Epithelial cell of prostate (primary cell): ENCODE results near the gene AGBL4.
"Not testable (repeated sequence)": the region's sequence is repeated elsewhere in the genome, so short reads cannot be mapped to it uniquely, and the experiment has no call there.

Experiments used
- DNase-seq: peaks from one replicate; pipeline ENCODE4 v3.0.0-alpha.2; 2011; ENCODE audit warnings: low read depth, low spot score
- H3K27ac ChIP-seq: fragments of 450-650 bp; 2 replicates; pipeline ENCODE4 v1.5.1; 2017; ENCODE audit warnings: mild to moderate bottlenecking

AGBL4 gene

DNA sequence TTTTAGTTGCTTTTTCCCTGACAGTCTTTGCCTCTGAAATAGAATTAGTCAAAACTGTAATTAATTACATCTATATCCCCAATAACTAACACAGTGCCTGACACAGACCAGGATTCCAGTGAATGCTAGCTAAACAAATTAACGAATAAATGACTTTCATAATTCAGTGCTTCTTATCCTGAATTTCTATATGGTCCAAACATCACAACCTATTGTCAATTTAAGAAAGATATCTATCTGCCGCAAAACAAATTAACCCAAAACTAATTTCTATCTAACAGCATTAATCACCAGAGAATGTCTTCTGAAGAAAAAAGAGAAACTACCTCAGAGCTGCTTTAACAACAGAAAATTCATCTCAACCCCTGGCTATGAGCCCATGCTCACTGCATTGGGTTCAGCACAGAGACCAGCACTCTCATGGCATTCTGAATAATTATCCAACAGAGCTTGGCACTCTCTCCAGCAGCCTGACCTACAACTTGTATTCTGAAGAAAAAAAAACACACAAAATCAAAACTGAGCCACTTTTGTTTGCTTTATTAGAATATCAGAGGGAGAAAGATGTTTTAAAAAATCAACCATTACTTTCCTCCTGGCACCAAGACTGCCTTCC is 699.7 kb downstream of the AGBL4 start:
- H3K27ac ChIP-seq, result no peak overlapping the region
- DNase-seq, result no peak

DNA sequence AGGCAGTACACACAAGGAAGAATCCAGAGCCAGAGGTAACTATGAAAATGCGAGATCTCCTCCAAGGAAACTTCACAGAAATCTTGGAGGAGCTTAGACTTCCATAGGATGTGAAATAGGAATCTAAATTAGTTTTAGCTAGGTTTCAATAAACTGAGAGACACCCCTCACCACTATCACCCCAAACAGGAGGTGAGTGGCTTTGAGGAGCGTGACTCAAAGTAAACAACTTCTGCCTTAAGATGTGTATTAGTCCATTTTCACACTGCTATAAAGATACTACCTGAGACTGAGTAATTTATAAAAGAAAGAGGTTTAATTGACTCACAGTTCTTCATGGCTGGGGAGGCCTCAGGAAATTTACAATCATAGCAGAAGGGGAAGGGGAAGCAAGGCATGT is 703.3 kb downstream of the AGBL4 start:
- not testable (repeated sequence) for DNase-seq
- peak overlapping the region; percentile 25 for H3K27ac ChIP-seq

DNA sequence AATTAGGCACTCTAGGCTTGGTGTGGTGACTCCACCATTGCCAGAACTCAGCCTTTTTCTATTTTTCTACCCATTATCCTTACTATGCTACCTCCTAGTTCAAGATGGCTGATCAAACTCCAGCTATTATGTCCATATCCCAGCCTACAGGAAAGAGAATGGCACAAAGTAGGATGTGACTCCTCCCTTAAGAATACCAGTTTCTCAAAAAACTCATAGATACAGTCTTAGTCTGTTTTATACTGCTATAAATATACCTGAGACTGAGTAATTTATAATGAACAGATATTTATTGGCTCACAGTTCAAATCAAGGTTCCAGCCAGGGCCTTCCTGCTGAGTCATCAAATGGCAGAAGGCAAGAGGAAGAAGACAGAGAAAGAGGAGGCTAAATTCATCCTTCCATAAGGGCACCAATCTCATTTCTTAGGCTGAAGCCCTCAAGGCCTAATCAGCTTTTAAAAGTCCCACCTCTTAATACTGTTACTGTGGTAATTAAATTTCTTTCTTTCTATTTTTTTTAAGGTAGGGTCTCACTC is 704.3 kb downstream of the AGBL4 start:
- DNase-seq, result no peak
- no peak overlapping the region for H3K27ac ChIP-seq

DNA sequence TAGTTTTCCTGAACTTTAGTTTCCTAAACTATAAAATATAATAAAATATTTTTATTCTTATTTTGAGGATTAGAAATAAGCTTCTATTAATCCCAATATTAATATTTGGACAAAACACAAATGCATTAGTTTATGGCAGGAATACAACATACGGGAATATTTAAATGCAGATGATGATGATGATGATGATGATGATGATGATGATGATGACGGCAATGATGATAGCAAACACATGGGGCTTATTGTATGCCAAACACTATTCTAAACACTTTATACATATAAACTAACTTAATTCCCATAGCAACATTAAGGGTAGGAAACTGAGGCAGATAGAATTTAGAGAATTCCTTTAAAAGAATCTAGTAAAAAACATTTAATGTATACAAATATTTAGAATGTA is 705.5 kb downstream of the AGBL4 start:
- DNase-seq, result no peak
- no peak overlapping the region for H3K27ac ChIP-seq

DNA sequence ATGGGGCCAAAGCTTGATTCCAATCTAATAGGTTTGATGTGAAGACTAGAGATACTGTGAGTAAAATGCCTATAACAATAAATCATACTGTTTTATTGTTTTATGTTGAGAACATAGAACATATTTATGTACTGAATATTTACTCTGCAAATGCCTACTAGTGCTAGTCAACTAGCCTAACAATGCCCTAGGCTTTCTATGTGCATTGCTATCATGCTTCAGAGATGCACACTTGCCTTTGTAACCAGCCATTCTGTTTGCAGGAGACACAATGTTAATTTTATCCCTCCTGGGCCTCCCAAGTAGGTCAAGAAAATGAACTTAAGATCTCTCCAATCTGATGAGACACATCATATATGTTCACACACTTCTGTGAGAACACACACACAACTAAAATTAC is 716.3 kb downstream of the AGBL4 start:
- DNase-seq, result peak; percentile 57
- peak overlapping the region; percentile 46 for H3K27ac ChIP-seq

DNA sequence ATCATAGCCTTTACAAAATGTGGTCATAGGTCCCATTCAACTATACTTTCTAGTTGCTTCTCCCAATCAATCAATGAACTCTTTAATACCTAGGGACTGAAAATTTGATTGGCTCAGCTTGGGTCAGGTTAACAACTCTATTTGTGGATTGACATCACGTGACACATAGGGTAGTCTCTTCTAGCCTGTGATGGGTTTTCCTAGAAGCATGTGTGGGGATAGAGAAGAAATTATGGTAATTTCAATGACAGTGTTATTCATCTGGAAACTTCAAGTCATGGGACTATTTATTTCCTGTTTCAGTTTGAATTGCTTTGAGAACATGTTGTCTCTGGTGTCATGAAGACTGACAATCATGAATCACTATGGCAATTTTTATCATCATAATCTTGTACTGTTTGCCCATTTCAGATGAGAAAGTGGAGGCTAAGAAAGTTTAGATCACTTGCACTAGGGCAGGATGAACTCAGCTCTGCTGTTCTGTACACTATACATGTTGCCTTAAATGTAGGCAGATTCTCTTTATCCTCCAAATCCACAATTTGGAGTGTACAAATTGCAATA is 717.2 kb downstream of the AGBL4 start:
- peak overlapping the region; percentile 46 for H3K27ac ChIP-seq
- DNase-seq, result no peak

DNA sequence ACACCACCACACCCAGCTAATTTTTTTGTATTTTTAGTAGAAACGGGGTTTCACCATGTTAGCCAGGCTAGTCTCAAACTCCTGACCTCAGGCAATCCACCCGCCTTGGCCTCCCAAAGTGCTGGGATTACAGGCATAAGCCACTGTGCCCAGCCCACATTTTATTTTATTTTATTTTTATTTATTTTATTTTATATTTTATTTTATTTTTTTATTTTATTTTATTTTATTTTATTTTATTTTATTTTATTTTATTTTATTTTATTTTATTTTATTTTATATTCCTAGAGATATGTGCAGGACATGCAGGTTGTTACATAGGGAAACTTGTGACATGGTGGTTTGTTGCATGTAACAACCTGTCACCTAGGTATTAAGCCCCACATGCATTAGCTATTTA is 721.4 kb downstream of the AGBL4 start:
- DNase-seq, H3K27ac ChIP-seq: not testable (repeated sequence)

DNA sequence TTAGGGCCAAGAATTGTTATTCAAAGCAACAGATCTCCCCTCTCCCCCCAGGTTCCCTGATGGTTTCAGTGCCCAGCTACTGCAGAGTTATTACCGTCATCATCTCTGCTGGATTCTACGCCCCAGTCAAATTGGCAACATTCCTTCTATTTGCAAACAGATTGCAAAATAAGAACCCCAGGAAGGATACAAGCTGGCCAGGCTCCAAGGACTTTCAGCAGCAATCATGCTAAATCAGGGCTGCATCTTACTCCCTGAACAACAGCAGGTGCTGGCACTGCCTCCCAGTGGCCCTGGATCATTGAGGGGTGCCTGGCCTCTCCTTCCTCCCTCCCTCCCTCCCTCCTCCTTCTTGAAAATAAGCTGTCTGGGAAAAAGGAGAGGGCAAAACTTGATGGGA is 725.5 kb downstream of the AGBL4 start:
- DNase-seq, result no peak
- H3K27ac ChIP-seq, result no peak overlapping the region

DNA sequence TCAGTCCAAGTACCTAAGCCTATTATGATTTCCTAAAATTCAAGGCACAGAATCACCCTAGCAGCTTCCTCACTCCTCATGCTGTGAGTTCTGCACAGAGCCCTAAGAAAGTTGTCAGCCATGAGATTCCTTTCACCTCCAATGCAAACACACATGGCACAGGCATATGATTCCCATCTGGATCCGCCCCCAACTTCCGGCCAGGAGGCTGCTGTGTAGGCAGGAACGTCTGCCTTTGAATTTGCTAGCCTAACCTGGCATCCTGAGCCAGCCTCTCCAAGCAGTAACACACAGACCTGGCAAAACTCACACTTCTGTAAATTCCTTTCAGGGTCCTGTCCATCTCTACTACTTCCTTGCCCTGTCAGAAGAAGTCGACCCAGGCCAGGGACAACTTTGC is 726.0 kb downstream of the AGBL4 start:
- H3K27ac ChIP-seq, result no peak overlapping the region
- DNase-seq, result no peak

DNA sequence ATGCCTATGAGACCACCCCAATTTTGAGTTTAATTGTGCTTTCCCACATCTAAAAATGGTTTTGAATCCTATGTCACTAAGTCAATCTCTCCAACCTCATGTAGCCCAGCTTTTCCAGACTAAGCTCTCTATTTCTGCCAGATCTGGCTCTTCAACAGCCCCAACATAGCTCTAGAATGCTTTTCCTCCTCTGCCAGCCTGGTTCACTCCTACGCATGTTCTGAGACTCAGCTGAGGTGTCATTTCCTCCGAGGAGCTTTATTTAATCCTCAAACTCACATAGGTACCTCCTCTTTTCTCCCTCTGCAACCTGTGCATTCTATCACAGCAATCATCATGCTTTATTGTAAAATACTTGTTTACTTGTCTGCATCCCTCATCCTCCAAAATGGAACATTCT is 729.2 kb downstream of the AGBL4 start:
- no peak for DNase-seq
- no peak overlapping the region for H3K27ac ChIP-seq

DNA sequence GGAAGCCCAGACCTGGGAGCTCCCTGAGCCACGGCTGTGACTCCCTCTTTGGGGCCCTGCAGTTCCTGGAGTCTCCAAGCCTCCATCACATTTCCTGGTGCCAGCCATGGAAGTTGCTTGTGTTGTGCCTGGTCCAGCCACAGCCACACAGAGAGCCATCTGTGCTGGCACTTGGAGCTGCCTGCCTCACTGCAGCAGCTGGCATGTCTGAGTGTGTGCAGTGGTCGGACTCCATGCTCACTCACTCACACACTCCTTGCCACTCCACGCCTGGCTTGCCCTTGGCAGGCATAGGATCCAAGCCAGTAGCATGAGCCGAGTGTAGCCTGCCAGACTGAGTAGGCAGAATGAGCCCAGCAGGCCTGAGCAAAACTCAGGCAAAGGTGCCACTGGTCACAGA is 730.7 kb downstream of the AGBL4 start:
- no peak for DNase-seq
- no peak overlapping the region for H3K27ac ChIP-seq

DNA sequence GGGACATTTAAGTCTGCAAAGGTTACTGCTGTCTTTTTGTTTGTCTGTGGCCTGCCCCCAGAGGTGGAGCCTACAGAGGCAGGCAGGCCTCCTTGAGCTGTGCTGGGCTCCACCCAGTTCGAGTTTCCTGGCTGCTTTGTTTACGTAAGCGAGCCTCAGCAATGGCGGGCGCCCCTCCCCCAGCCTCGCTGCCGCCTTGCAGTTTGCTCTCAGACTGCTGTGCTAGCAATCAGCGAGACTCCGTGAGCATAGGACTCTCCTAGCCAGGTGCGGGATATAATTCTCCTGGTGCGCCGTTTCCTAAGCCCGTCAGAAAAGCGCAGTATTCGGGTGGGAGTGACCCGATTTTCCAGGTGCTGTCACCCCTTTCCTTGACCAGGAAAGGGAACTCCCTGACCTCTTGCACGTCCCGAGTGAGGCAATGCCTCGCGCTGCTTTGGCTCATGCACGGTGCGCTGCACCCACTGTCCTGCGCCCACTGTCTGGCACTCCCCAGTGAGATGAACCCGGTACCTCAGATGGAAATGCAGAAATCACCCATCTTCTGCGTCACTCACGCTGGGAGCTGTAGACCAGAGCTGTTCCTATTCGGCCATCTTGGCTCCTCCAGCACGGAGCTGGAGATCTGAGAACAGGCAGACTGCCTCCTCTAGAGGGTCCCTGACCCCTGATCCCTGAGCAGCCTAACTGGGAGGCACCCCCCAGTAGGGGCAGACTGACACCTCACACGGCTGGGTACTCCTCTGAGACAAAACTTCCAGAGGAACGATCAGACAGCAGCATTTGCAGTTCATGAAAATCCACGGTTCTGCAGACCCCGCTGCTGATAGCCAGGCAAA is 766.3 kb downstream of the AGBL4 start:
- not testable (repeated sequence) for H3K27ac ChIP-seq, DNase-seq

DNA sequence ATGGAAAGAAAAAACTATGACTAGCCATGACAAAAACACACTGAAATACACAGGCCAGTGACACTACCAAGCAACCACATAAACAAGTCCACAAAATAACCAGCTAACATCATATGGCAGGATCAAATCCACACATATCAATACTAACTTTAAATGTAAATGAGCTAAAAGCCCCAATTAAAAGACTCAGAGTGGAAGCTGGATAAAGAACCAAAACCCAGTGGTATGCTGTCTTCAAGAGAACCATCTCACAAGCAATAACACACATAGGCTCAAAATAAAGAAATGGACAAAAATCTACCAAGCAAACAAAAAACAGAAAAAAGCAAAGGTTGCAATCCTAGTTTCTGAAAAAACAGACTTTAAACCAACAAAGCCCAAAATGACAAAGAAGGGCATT is 770.8 kb downstream of the AGBL4 start:
- no peak overlapping the region for H3K27ac ChIP-seq
- DNase-seq, result no peak

DNA sequence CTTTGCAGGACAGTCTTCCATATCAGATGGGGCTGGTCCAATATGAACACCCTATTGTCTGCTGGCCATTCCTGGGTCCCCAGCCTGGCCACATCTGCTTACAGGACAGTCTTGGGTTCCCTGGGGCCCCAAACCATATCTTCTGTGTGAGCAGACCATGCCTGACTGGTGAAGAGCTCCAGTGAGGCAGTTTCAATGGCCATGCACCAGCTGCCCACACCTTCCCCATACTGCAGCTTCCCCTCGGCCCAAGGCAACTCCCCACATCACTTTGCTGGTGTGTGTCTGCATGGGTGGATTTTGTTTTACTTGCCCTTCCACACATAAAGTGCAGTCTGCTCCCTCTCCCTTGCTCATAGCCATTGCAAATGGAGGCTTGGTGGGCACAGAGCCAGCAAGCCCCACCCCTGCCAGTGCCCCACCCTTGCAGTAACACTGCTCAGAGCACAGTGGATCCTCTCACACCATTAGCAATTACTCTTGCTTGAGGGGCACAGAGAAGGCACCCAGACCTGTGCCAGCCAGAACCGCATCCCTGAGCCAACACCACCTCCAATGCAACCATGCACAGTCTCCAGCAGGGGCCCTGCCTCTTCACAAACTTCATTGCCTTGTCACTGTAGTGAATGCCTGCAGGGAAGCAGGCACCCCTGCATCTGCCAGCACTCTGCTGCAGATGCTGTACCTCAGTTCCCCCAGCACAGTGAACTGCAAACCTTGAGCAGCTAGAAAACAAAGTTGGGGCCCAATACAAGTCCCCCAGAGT is 772.6 kb downstream of the AGBL4 start:
- no peak overlapping the region for H3K27ac ChIP-seq
- no peak for DNase-seq

DNA sequence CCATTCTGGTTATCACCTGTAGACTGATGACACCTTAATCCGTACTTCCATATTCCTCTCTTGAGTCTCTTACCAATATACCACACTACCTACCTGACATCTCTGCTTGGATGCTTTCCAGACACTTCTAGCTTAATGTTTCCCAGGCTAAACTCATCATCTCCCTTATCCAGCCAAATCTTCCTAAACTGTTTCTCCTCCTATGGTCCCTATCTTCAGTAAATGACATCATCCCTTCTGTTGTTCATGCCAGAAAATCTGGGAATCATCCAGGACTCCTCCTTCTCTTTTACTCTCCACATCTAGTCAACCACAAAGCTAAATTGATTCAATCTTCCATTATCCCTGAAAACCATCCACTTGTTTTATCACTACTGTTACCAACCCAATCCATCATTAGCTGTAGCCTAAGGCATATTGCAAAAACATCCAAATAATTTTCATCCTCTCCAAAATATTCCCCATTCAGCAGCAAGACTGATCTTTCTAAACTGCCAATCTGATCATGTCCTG is 783.0 kb downstream of the AGBL4 start:
- no peak for DNase-seq
- no peak overlapping the region for H3K27ac ChIP-seq

DNA sequence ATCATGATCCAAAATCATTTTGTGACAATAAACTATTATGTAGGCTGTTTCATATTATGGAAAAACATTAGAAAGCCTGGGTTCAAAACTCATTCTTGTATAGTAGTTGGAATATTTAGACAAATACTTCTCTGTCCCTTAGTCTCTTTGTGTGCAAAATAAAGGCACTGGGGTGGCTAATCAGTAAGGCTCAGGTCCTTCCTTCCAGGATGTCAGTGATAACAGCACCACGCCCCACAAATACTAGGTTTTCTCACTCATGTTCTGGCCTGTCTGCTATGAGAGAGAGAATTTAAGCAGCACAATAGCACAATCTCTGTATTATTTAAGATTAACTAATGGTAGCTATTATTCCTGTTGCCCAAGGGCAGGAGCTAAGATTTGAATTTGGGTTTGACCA is 788.8 kb downstream of the AGBL4 start:
- no peak for DNase-seq
- no peak overlapping the region for H3K27ac ChIP-seq

DNA sequence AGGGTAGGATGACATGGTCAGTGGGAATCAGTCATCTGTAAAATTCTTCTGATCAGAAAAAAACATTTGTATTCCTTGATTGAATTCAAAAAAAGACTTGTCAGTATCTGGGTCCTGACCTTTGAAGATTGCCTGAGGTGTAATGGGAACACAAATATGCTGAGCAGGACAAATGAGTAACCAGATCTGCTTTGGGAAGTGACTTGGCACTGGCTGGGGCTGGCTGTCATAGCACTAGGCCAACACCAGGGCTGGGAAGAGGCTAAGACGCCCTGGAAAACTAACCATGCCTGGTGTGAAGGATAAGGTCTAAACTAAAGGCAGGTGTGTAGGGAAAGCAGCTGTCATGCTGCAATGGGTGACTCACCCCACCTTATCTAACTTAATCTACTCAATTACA is 794.2 kb downstream of the AGBL4 start:
- H3K27ac ChIP-seq, result no peak overlapping the region
- no peak for DNase-seq

DNA sequence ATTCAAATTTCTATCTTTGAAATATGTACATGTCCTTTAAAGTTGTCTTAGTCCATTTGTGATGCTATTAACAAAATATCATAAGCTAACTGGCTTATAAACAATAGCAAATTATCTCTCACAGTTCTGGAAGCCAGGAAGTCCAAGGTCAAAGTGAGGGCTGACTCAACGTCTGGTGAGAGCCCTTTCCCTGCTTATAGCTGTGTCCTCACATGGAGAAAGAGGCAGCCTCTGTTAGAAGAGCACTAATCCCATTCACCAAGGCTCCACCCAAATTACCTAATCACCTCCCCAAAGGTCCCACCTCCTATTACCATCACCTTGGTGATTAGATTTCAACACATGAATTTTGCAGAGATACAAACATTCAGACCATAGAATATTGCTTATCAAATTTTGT is 797.0 kb downstream of the AGBL4 start:
- H3K27ac ChIP-seq, result no peak overlapping the region
- DNase-seq, result no peak

DNA sequence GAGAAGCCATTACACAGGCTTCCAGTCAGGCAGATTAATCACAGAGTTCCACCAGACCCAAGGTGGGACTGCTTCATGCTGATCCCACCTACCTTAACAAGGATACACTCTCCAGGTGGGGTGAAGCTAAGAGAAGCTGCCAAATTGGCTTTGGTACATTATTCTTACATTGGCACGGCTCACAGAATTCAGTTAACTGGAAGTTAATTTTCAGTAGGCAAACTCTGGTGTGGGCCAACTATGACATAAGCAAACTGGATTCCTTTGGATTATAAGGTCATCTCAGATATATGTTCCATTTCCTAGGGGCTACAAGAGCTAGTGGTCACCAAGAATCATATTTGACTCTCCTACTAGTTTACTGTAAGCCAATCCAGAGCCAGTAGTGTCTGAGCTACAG is 798.3 kb downstream of the AGBL4 start:
- no peak overlapping the region for H3K27ac ChIP-seq
- DNase-seq, result no peak

DNA sequence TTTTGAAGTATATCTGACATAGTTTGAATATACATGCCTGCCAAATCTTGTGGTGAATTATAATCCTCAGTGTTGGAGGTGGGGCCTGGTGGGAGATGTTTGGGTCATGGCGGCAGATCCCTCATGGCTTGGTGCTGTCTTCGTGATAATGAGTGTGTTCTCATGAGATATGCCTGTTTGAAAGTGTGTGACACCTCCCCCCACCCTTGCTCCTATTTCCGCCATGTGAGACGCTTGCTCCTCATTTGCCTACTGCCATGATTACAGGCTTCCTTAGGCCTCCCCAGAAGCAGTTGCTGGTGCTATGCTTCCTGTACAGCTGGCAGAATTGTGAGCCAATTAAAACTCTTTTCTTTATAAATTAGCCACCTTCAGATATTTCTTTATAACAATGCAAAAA is 810.5 kb downstream of the AGBL4 start:
- no peak for DNase-seq
- H3K27ac ChIP-seq, result no peak overlapping the region
